Muscle of leg (tissue), 11 donors: ENCODE measurements around the gene KCNB1. TPM values are rescaled to one million over a fixed set of nuclear protein-coding genes. Genes with fewer than 3 reads are reported as not detected.
A peak's percentile ranks its signal among the peaks of the same experiment; 100 is the strongest.
"Not testable (repeated sequence)": the region's sequence is repeated elsewhere in the genome, so short reads cannot be mapped to it uniquely, and the experiment has no call there.

Experiments
- DNase-seq: peaks from one replicate; pipeline ENCODE4 v3.0.0; 2013
- H3K27ac ChIP-seq: one replicate; pipeline ENCODE4 v1.5.1; 2013; ENCODE audit warnings: mild to moderate bottlenecking, low read length, control low read depth
- H3K27me3 ChIP-seq: one replicate; pipeline ENCODE4 v1.6.1; 2013; ENCODE audit warnings: low read length; ENCODE audit not compliant: control insufficient read depth, insufficient read depth
- H3K36me3 ChIP-seq: one replicate; pipeline ENCODE4 v1.6.1; 2013; ENCODE audit warnings: low read length; ENCODE audit not compliant: control insufficient read depth, insufficient read depth
- H3K4me1 ChIP-seq: one replicate; pipeline ENCODE4 v1.6.1; 2013; ENCODE audit warnings: low read length; ENCODE audit not compliant: control insufficient read depth, insufficient read depth
- H3K4me3 ChIP-seq: one replicate; pipeline ENCODE4 v1.5.1; 2013; ENCODE audit warnings: low read length, control low read depth
- H3K9me3 ChIP-seq: replicated peaks from 2 replicates; pipeline ENCODE4 v1.6.1; 2013; ENCODE audit warnings: low read depth, low read length; ENCODE audit not compliant: control insufficient read depth
- WGBS: methylation state at CpG from one replicate; pipeline ENCODE4 v1.1.5; 2013; ENCODE audit warnings: missing lambda C conversion rate; ENCODE audit not compliant: insufficient coverage; 5-methylcytosine and 5-hydroxymethylcytosine counted together
- polyA plus RNA-seq, 8 donors: library from polyadenylated mRNA; unstranded; fragments of 120-200 nt; gene quantifications; one replicate each; pipeline versions ENCODE4 v1.2.1 to v1.2.3, GENCODE V29; 2013; ENCODE audit warnings: inconsistent platforms in 1 of 8, low replicate concordance in 1 of 8; ENCODE audit not compliant: insufficient read length in 8 of 8, insufficient read depth in 1 of 8
- total RNA-seq: library from RNA; stranded (reverse); fragments of 120-200 nt; gene quantifications from one replicate; pipeline ENCODE4 v1.2.4, GENCODE V29; 2013

Gene KCNB1
- total and polyA plus RNA-seq, 9 donors, result 2.7 to 8.7 (median 5.4) TPM

GRCh38 chr20:49326026-49326425 is 156.4 kb downstream of the KCNB1 start:
- H3K4me1 ChIP-seq, result peaks cover 8% of the 10 kb centered on the region
- peak; percentile 70 for DNase-seq
- peaks cover 6% of the 10 kb centered on the region for H3K27me3 ChIP-seq
- WGBS, result 25% methylated on average over 4 of the region's 10 CpGs
- H3K27ac ChIP-seq, result no peak overlapping the region
- no peaks in the 10 kb centered on the region for H3K36me3 ChIP-seq
- H3K9me3 ChIP-seq, result no peaks in the 10 kb centered on the region
- H3K4me3 ChIP-seq, result no peak overlapping the region

- no peak overlapping the region for H3K4me3 ChIP-seq
- no peak for DNase-seq
- peaks cover 11% of the 10 kb centered on the region for H3K4me1 ChIP-seq
- H3K36me3 ChIP-seq, result no peaks in the 10 kb centered on the region
- WGBS, result 82% methylated on average over 5 of the region's 5 CpGs
- H3K9me3 ChIP-seq, result no peaks in the 10 kb centered on the region
- no peak overlapping the region for H3K27ac ChIP-seq
- peaks cover 23% of the 10 kb centered on the region for H3K27me3 ChIP-seq
Measured at GRCh38 chr20:49324306-49324705, 158.2 kb downstream of the KCNB1 start.

- Histone ChIP-seq H3K27ac (no peak overlapping the region), H3K9me3 (no peaks in the 10 kb centered on the region), H3K36me3 (no peaks in the 10 kb centered on the region), H3K4me1 (peaks cover 16% of the 10 kb centered on the region), H3K27me3 (peaks cover 26% of the 10 kb centered on the region), H3K4me3 (no peak overlapping the region)
- peak; percentile 68 for DNase-seq
- 62% methylated on average over 6 of the region's 9 CpGs for WGBS
Measured at GRCh38 chr20:49323622-49324238, 158.7 kb downstream of the KCNB1 start.

GRCh38 chr20:49320460-49320859 is 162.0 kb downstream of the KCNB1 start:
- Histone ChIP-seq H3K27me3 (peaks cover 49% of the 10 kb centered on the region), H3K9me3 (peaks cover 5% of the 10 kb centered on the region), H3K27ac (no peak overlapping the region), H3K36me3 (no peaks in the 10 kb centered on the region), H3K4me3 (no peak overlapping the region), H3K4me1 (peaks cover 15% of the 10 kb centered on the region)
- WGBS, result 0% methylated on average over 1 of the region's 1 CpG
- DNase-seq, result no peak

GRCh38 chr20:49319208-49319809 is 163.2 kb downstream of the KCNB1 start:
- 12% methylated on average over 16 of the region's 25 CpGs for WGBS
- peaks cover 12% of the 10 kb centered on the region for H3K4me1 ChIP-seq
- H3K27me3 ChIP-seq, result peaks cover 52% of the 10 kb centered on the region
- H3K4me3 ChIP-seq, result no peak overlapping the region
- no peak for DNase-seq
- peaks cover 5% of the 10 kb centered on the region for H3K9me3 ChIP-seq
- no peak overlapping the region for H3K27ac ChIP-seq
- H3K36me3 ChIP-seq, result no peaks in the 10 kb centered on the region

GRCh38 chr20:49318430-49319207 is 163.8 kb downstream of the KCNB1 start:
- peaks cover 5% of the 10 kb centered on the region for H3K9me3 ChIP-seq
- no peak for DNase-seq
- H3K27me3 ChIP-seq, result peaks cover 52% of the 10 kb centered on the region
- under 1% methylated on average over 63 of the region's 70 CpGs for WGBS
- H3K4me3 ChIP-seq, result peak overlapping the region; percentile 19
- peaks cover 12% of the 10 kb centered on the region for H3K4me1 ChIP-seq
- H3K36me3 ChIP-seq, result no peaks in the 10 kb centered on the region
- no peak overlapping the region for H3K27ac ChIP-seq

- Histone ChIP-seq H3K27ac (no peak overlapping the region), H3K4me3 (no peak overlapping the region), H3K36me3 (no peaks in the 10 kb centered on the region), H3K9me3 (peaks cover 5% of the 10 kb centered on the region), H3K27me3 (peaks cover 52% of the 10 kb centered on the region), H3K4me1 (peaks cover 12% of the 10 kb centered on the region)
- WGBS, result 4% methylated on average over 22 of the region's 23 CpGs
- DNase-seq, result no peak
Measured at GRCh38 chr20:49318091-49318429, 164.4 kb downstream of the KCNB1 start.

GRCh38 chr20:49316704-49317103 is 165.8 kb downstream of the KCNB1 start:
- no peak for DNase-seq
- WGBS, result no CpG with 5 or more reads among the region's 2 CpGs
- Histone ChIP-seq H3K4me3 (no peak overlapping the region), H3K27ac (no peak overlapping the region), H3K36me3 (no peaks in the 10 kb centered on the region), H3K9me3 (peaks cover 5% of the 10 kb centered on the region), H3K27me3 (peaks cover 50% of the 10 kb centered on the region), H3K4me1 (peaks cover 12% of the 10 kb centered on the region)

- H3K27me3 ChIP-seq, result peaks cover 45% of the 10 kb centered on the region
- no peak overlapping the region for H3K4me3 ChIP-seq
- no peak for DNase-seq
Measured at GRCh38 chr20:49315580-49315979, 166.9 kb downstream of the KCNB1 start.

GRCh38 chr20:49314052-49314451 is 168.4 kb downstream of the KCNB1 start:
- H3K27me3 ChIP-seq, result peaks cover 30% of the 10 kb centered on the region
- DNase-seq, result not testable (repeated sequence)
- WGBS, result 71% methylated on average over 1 of the region's 2 CpGs

More at GRCh38 chr20:49315580-49315979, 166.9 kb downstream of the KCNB1 start:
- WGBS, result no CpG with 5 or more reads among the region's 1 CpG
- Histone ChIP-seq H3K4me1 (peaks cover 12% of the 10 kb centered on the region), H3K27ac (no peak overlapping the region), H3K36me3 (no peaks in the 10 kb centered on the region), H3K9me3 (peaks cover 5% of the 10 kb centered on the region)

More at GRCh38 chr20:49314052-49314451, 168.4 kb downstream of the KCNB1 start:
- not testable (repeated sequence) for H3K9me3 ChIP-seq, H3K4me3 ChIP-seq, H3K4me1 ChIP-seq, H3K36me3 ChIP-seq, H3K27ac ChIP-seq
